ENCODE results near the gene CSAG1.

DNA sequence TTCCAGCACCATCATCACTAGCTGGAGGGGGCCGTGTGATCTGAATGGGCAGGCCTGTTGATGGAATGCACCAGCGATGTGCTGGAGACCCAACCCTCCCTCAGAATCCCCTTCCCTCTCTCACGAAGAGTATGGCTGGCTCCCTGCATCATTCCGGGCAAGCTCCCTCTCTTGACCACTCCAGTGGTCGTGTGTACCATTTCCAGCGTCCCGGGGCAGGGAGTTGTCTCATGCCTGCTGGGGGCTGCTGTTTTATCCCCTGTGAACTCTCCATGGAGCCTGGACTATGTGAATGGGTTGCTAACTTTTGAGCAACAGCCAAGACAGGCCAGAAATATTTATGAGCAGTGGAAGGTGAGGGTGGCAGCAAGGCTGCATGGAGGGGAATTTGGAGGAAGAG, 8.1 kb downstream of the CSAG1 start:
- no peak for TF ChIP-seq FOXM1 (IDR thresholded peaks at IDR 0.05; ENCODE audit: borderline replicate concordance, low read depth)
- no peak for TF ChIP-seq ZBTB7A (IDR thresholded peaks at IDR 0.05; ENCODE audit: low read depth)

Measured in Ishikawa (cell line).